Panc1 (cell line): Measurements from ENCODE around the gene ZNF723. TPM values are rescaled to one million over a fixed set of nuclear protein-coding genes. Genes with fewer than 3 reads are reported as not detected.

Experiments
- ATAC-seq: fragments of 200-7000 bp; cut with Tn5 transposase; 2 replicates; pipeline ENCODE4 v1.9.1; 2020; ENCODE audit warnings: mild to moderate bottlenecking, moderate library complexity
- BruUV-seq: library from RNA; stranded (reverse); fragments of 400-500 nt; replicated peaks from 2 replicates; lab custom pipeline; 2021; lab: Mats Ljungman, UMichigan
- CTCF ChIA-PET: fragments of 300-600 bp; sonication (Branson Sonifier 250); formaldehyde crosslinking; loops from one replicate; lab custom pipeline; 2022; ENCODE audit warnings: antibody characterized with exemption; lab: Charles Lee
- POLR2A ChIA-PET: fragments of 300-600 bp; sonication (Branson Sonifier 250); formaldehyde crosslinking; loops from one replicate; lab custom pipeline; 2022; ENCODE audit warnings: antibody characterized with exemption; lab: Charles Lee
- DNase-seq: peaks from one replicate; pipeline ENCODE4 v3.0.0-alpha.2; 2010; ENCODE audit warnings: low read depth, low spot score
- H3K27ac ChIP-seq: 2 replicates; pipeline ENCODE4 v1.5.1; 2011; ENCODE audit warnings: mild to moderate bottlenecking, low read length, inconsistent platforms
- H3K27me3 ChIP-seq: fragments of 200-500 bp; sonication (Bioruptor generic); 2 replicates; pipeline ENCODE4 v1.6.0; 2014; ENCODE audit warnings: low read length, inconsistent platforms; ENCODE audit not compliant: control insufficient read depth, insufficient read depth
- H3K36me3 ChIP-seq: fragments of 200-500 bp; sonication (Bioruptor generic); 2 replicates; pipeline ENCODE4 v1.5.1; 2014; ENCODE audit warnings: inconsistent platforms, mild to moderate bottlenecking, low read length, moderate library complexity; ENCODE audit not compliant: control insufficient read depth, insufficient read depth
- H3K4me1 ChIP-seq: 2 replicates; pipeline ENCODE4 v1.5.1; 2011; ENCODE audit warnings: inconsistent platforms, mild to moderate bottlenecking, low read length, moderate library complexity; ENCODE audit not compliant: control insufficient read depth, insufficient read depth
- H3K4me3 ChIP-seq, 2 experiments: 2 replicates each; pipeline ENCODE4 v1.5.1; 2011 to 2012; ENCODE audit warnings: low read depth in 2 of 2, low read length in 2 of 2, mild to moderate bottlenecking in 2 of 2, inconsistent platforms in 1 of 2, moderate library complexity in 1 of 2
- H3K9me3 ChIP-seq: fragments of 200-500 bp; sonication (Bioruptor generic); 2 replicates; pipeline ENCODE4 v1.5.1; 2014; ENCODE audit warnings: low read depth, mild to moderate bottlenecking, inconsistent platforms, low read length, moderate library complexity; ENCODE audit not compliant: control insufficient read depth, insufficient read depth
- POLR2AphosphoS5 ChIP-seq: IDR thresholded peaks from 2 replicates; pipeline ENCODE4 v1.6.1; 2012; ENCODE audit warnings: mild to moderate bottlenecking, low read depth, low read length, moderate library complexity
- SIN3A ChIP-seq: IDR thresholded peaks from 2 replicates; pipeline ENCODE4 v1.6.1; 2012; ENCODE audit warnings: low read depth, mild to moderate bottlenecking, low read length, moderate library complexity, borderline replicate concordance; ENCODE audit not compliant: insufficient read depth
- TCF7L2 ChIP-seq: IDR thresholded peaks from 2 replicates; pipeline ENCODE4 v1.6.1; 2011; ENCODE audit warnings: mild to moderate bottlenecking, low read depth, low read length, inconsistent platforms
- in situ Hi-C: cut with HindIII; loops from 2 replicates; pipeline ENCODE4 v1.10.0; 2016; ENCODE audit warnings: low sequenced_read_pairs, low pct_unique_long_range_greater_than_20kb
- intact Hi-C: fragments of 100-400 bp; cut with micrococcal nuclease; formaldehyde crosslinking; loops from one replicate; pipeline ENCODE4 v1.10.0; 2022; ENCODE audit not compliant: unreplicated experiment
- total RNA-seq: library from RNA; stranded (reverse); gene quantifications from one replicate; pipeline ENCODE4 v1.2.1, GENCODE V29; 2021; ENCODE audit not compliant: unreplicated experiment
- TF ChIP-seq, protein P1 (sequence below): fragments of 450-650 bp; IDR thresholded peaks from 2 replicates; pipeline ENCODE4 v1.5.1; 2017; ENCODE audit warnings: mild to moderate bottlenecking
- TF ChIP-seq, protein P2 (sequence below), 2 experiments: IDR thresholded peaks; 2 replicates each; pipeline ENCODE4 v1.6.1; 2011 to 2012; ENCODE audit warnings: low read depth in 2 of 2, control low read depth in 1 of 2, low read length in 1 of 2, mild to moderate bottlenecking in 1 of 2, moderate library complexity in 1 of 2; ENCODE audit not compliant: insufficient read depth in 1 of 2

ZNF723 gene
- total RNA-seq, 1 experiment from 2014 or later = not detected

DNA sequence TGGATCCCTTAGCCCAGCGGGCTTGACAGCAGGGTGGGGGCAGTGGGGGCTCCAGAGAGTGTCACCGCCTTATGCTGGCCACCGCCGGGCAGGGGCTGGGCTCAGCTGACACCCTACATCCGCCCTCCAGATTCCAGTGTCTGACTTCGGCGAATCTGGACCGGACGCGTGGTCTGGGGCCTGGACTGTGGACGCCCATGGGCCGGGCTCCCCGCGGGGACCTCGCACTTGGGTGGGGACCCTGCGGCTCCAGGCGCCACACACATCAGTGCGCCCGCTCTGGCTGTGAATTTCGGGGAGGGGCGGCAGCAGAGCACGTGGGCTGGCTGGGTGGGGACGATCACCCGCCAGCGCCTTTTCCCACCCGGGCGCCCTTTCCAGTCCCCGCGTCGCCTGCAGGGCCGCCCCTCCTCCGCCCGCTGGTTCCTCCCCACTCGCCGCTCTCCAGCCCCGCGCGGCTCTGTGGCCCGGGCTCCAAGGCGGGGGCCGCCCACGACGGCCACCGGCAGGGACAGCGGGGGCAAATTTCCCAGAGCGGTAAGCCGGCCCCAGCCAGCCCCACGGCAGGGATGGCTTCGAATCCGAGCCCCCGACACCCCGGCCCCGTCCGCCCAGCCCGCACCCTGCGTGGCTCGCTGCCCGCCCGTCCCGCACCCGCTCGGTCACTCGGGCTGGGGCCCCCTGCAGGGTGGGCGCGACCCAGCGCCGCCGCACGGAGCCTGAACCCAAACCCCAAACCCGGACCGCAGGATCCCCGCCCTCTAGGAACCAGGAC lies 24.8 kb upstream of the ZNF723 start:
- Histone ChIP-seq H3K9me3 (no peaks in the 10 kb centered on the region), H3K4me1 (no peaks in the 10 kb centered on the region), H3K27ac (no peak overlapping the region), H3K36me3 (no peaks in the 10 kb centered on the region), H3K27me3 (no peaks in the 10 kb centered on the region), H3K4me3 (no peak overlapping the region)
- ATAC-seq (no peak), DNase-seq (no peak)
- in situ Hi-C loops (loop anchor here (10.0 kb wide), 1 partner anchor 542 kb away; no protein-coding TSS in a partner anchor), intact Hi-C loops (no loop called here)
- TF ChIP-seq TCF7L2 (no peak), SIN3A (no peak), POLR2AphosphoS5 (no peak)
- TF ChIP-seq, protein P1, sequence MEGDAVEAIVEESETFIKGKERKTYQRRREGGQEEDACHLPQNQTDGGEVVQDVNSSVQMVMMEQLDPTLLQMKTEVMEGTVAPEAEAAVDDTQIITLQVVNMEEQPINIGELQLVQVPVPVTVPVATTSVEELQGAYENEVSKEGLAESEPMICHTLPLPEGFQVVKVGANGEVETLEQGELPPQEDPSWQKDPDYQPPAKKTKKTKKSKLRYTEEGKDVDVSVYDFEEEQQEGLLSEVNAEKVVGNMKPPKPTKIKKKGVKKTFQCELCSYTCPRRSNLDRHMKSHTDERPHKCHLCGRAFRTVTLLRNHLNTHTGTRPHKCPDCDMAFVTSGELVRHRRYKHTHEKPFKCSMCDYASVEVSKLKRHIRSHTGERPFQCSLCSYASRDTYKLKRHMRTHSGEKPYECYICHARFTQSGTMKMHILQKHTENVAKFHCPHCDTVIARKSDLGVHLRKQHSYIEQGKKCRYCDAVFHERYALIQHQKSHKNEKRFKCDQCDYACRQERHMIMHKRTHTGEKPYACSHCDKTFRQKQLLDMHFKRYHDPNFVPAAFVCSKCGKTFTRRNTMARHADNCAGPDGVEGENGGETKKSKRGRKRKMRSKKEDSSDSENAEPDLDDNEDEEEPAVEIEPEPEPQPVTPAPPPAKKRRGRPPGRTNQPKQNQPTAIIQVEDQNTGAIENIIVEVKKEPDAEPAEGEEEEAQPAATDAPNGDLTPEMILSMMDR = no peak
- TF ChIP-seq, protein P2, sequence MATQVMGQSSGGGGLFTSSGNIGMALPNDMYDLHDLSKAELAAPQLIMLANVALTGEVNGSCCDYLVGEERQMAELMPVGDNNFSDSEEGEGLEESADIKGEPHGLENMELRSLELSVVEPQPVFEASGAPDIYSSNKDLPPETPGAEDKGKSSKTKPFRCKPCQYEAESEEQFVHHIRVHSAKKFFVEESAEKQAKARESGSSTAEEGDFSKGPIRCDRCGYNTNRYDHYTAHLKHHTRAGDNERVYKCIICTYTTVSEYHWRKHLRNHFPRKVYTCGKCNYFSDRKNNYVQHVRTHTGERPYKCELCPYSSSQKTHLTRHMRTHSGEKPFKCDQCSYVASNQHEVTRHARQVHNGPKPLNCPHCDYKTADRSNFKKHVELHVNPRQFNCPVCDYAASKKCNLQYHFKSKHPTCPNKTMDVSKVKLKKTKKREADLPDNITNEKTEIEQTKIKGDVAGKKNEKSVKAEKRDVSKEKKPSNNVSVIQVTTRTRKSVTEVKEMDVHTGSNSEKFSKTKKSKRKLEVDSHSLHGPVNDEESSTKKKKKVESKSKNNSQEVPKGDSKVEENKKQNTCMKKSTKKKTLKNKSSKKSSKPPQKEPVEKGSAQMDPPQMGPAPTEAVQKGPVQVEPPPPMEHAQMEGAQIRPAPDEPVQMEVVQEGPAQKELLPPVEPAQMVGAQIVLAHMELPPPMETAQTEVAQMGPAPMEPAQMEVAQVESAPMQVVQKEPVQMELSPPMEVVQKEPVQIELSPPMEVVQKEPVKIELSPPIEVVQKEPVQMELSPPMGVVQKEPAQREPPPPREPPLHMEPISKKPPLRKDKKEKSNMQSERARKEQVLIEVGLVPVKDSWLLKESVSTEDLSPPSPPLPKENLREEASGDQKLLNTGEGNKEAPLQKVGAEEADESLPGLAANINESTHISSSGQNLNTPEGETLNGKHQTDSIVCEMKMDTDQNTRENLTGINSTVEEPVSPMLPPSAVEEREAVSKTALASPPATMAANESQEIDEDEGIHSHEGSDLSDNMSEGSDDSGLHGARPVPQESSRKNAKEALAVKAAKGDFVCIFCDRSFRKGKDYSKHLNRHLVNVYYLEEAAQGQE (IDR thresholded peaks at IDR 0.05; ENCODE audit: insufficient read depth in 1 of 2, low read depth in 2 of 2, low read length in 1 of 2) = no peak
- BruUV-seq = no TSS peak
- CTCF ChIA-PET = no interaction called here
- POLR2A ChIA-PET = no interaction called here

DNA sequence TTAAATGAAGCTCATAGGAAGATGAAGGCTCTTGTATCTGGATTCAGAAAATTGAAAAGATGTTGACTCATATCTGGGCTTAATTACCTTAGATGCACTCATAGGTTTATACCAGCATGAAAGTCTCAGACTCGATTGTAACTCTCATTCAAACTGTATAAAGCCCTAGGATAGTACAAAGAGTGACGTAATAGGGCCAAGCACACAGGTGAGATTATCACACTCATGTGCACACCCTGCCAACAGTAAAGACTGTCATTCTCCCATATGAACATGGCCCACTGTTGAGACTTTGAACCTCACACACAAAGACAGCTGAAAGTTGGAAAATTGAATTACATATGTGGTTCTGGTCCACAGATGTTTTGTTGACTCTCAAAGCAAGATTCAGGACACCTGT lies 18.0 kb upstream of the ZNF723 start:
- ChIA-PET POLR2A (no interaction called here), CTCF (no interaction called here)
- no TSS peak for BruUV-seq
- TF ChIP-seq POLR2AphosphoS5 = no peak
- no peak for TF ChIP-seq TCF7L2
- TF ChIP-seq, protein P2 (IDR thresholded peaks at IDR 0.05; ENCODE audit: insufficient read depth in 1 of 2, low read depth in 2 of 2, low read length in 1 of 2) = no peak
- TF ChIP-seq, protein P1 = no peak
- no peak for TF ChIP-seq SIN3A
- intact Hi-C loops (no loop called here), in situ Hi-C loops (no loop called here)
- ATAC-seq (no peak), DNase-seq (no peak)
- H3K4me3 ChIP-seq = no peak overlapping the region
- no peaks in the 10 kb centered on the region for H3K27me3 ChIP-seq
- H3K36me3 ChIP-seq = no peaks in the 10 kb centered on the region
- H3K9me3 ChIP-seq = no peaks in the 10 kb centered on the region
- no peak overlapping the region for H3K27ac ChIP-seq
- no peaks in the 10 kb centered on the region for H3K4me1 ChIP-seq
